Pancreas (tissue), 10 donors: ENCODE data around the gene ST7. TPM values are rescaled to one million over a fixed set of nuclear protein-coding genes. Genes with fewer than 3 reads are reported as not detected.

Source experiments
- ATAC-seq, 4 donors: fragments of 200-7000 bp; cut with Tn5 transposase; one replicate each; pipeline versions ENCODE4 v1.8.0 to v1.9.1; 2020; ENCODE audit warnings: mild to moderate bottlenecking in 4 of 4, moderate library complexity in 4 of 4
- DNase-seq, 6 donors: peaks; one replicate each; pipeline ENCODE4 v3.0.0-alpha.2; 2020
- FAIRE-seq: peaks from 2 replicates; lab custom pipeline; 2012; peaks lifted over from hg19 to GRCh38; lab: Jason Lieb, UNC
- H3K27ac ChIP-seq, 4 donors: fragments of 200-600 bp; sonication (generic); 1 replicate in 3 of 4; 2 replicates in 1 of 4; pipeline versions ENCODE4 v1.5.0 to v1.8.0; 2020
- H3K27me3 ChIP-seq, 4 donors: fragments of 200-600 bp; one replicate each; pipeline ENCODE4 v1.8.0; 2021
- H3K36me3 ChIP-seq, 3 donors: fragments of 200-600 bp; sonication (generic) in 1 of 3; one replicate each; pipeline versions ENCODE4 v1.5.0 to v1.8.0; 2020 to 2021
- H3K4me1 ChIP-seq, 3 donors: fragments of 200-600 bp; one replicate each; pipeline ENCODE4 v1.8.0; 2021
- H3K4me3 ChIP-seq, 4 donors: fragments of 200-600 bp; sonication (generic) in 2 of 4; one replicate each; pipeline versions ENCODE4 v1.5.0 to v1.8.0; 2020 to 2021
- H3K9me3 ChIP-seq, 4 donors: fragments of 200-600 bp; one replicate each; pipeline ENCODE4 v1.8.0; 2021
- CTCF ChIP-seq, 4 donors: fragments of 200-600 bp; sonication (generic) in 3 of 4; IDR thresholded peaks; one replicate each; pipeline versions ENCODE4 v1.5.0 to v1.8.0; 2021; ENCODE audit warnings: antibody characterized with exemption in 4 of 4
- WGBS, 2 donors: extraction: QIAGEN DNeasy Blood & Tissue Kit; methylation state at CpG; one replicate each; pipeline ENCODE4 v1.1.7; 2013; 5-methylcytosine and 5-hydroxymethylcytosine counted together
- intact Hi-C, 3 donors: fragments of 100-400 bp; cut with DNase I; formaldehyde crosslinking; loops; one replicate each; pipeline versions ENCODE4 v1.11.1 to v1.14.2; 2022
- polyA plus RNA-seq, 2 donors: library from polyadenylated mRNA; stranded (reverse); fragments of 200-250 nt; gene quantifications; one replicate each; pipeline ENCODE4 v1.2.3, GENCODE V29; 2013
- total RNA-seq, 6 donors: library from RNA; stranded (reverse); fragmentation: NEBNext Ultra II Directional in 4 of 6; extraction: Animal tissue kit (Norgen Biotek cat#: 25700) in 4 of 6; gene quantifications; one replicate each; pipeline versions ENCODE4 v1.2.1 to v1.2.4, GENCODE V29; 2021 to 2023
- donor health status: healthy with polysubstance abuse.
- donor health status: DM: no; HTN: no; CAD: no; lungs with moderate emphysema.
- donor health status: DM: no; HTN: no; CAD: no.
- donor health status: control.
- donor health status: control.
- donor health status: Bipolar disorder and iron deficiency.
- donor health status: DM: yes; HTN: yes; CAD: no.
- donor health status: DM: no; HTN: no; CAD: no.
- donor health status: DM: no; HTN: no; CAD: no.
- donor health status: DM: yes; HTN: yes; CAD: no.

Gene ST7
- total and polyA plus RNA-seq, 8 donors, result 8.2 to 20.2 (median 17.1) TPM

- intact Hi-C loops, result no loop called here
- Histone ChIP-seq H3K27me3 (no peaks in the 10 kb centered on the region), H3K4me1 (no peaks in the 10 kb centered on the region), H3K9me3 (no peaks in the 10 kb centered on the region), H3K4me3 (no peak overlapping the region), H3K36me3 (no peaks in the 10 kb centered on the region), H3K27ac (no peak overlapping the region)
- DNase-seq, result no peak
- FAIRE-seq, result no peak
- no peak for ATAC-seq
- WGBS, 2 donors, result 43 to 59% methylated on average over 3 of the region's 3 CpGs
- no peak for TF ChIP-seq CTCF (IDR thresholded peaks at IDR 0.05)
These were observed 187.6 kb downstream of the ST7 start for GRCh38 chr7:117140921-117141320.

GRCh38 chr7:117143066-117143465 lies 189.8 kb downstream of the ST7 start:
- Histone ChIP-seq H3K36me3 (no peaks in the 10 kb centered on the region), H3K27ac (no peak overlapping the region), H3K9me3 (no peaks in the 10 kb centered on the region), H3K27me3 (no peaks in the 10 kb centered on the region), H3K4me1 (no peaks in the 10 kb centered on the region), H3K4me3 (no peak overlapping the region)
- FAIRE-seq, result no peak
- intact Hi-C loops, result no loop called here
- no peak for TF ChIP-seq CTCF (IDR thresholded peaks at IDR 0.05)
- no peak for ATAC-seq
- no peak for DNase-seq
- 81 to 94% methylated on average over 4 of the region's 4 CpGs for WGBS, 2 donors

GRCh38 chr7:117143580-117143979 lies 190.3 kb downstream of the ST7 start:
- no peaks in the 10 kb centered on the region for H3K36me3 ChIP-seq
- DNase-seq (no peak), ATAC-seq (no peak), FAIRE-seq (no peak)
- H3K4me1 ChIP-seq, result no peaks in the 10 kb centered on the region
- no peak overlapping the region for H3K27ac ChIP-seq
- no peak overlapping the region for H3K4me3 ChIP-seq
- intact Hi-C loops, result no loop called here
- WGBS, 2 donors, result 91 to 92% methylated on average over 2 of the region's 2 CpGs
- H3K9me3 ChIP-seq, result no peaks in the 10 kb centered on the region
- no peak for TF ChIP-seq CTCF (IDR thresholded peaks at IDR 0.05)
- H3K27me3 ChIP-seq, result no peaks in the 10 kb centered on the region

- H3K36me3 ChIP-seq, result no peaks in the 10 kb centered on the region
- H3K4me3 ChIP-seq, result no peak overlapping the region
- TF ChIP-seq CTCF (IDR thresholded peaks at IDR 0.05), result no peak
- no peaks in the 10 kb centered on the region for H3K9me3 ChIP-seq
- no peaks in the 10 kb centered on the region for H3K4me1 ChIP-seq
- intact Hi-C loops, result no loop called here
- ATAC-seq (no peak), DNase-seq (no peak), FAIRE-seq (no peak)
- 85 to 100% methylated on average over 1 of the region's 1 CpG for WGBS, 2 donors
- H3K27ac ChIP-seq, result no peak overlapping the region
- no peaks in the 10 kb centered on the region for H3K27me3 ChIP-seq
These were observed 192.0 kb downstream of the ST7 start for GRCh38 chr7:117145333-117145732.

- no peak overlapping the region for H3K27ac ChIP-seq
- TF ChIP-seq CTCF (IDR thresholded peaks at IDR 0.05), result no peak
- no peaks in the 10 kb centered on the region for H3K9me3 ChIP-seq
- no peak for DNase-seq
- no peaks in the 10 kb centered on the region for H3K36me3 ChIP-seq
- H3K4me1 ChIP-seq, result no peaks in the 10 kb centered on the region
- FAIRE-seq, result no peak
- 88 to 92% methylated on average over 1 of the region's 1 CpG for WGBS, 2 donors
- no peak overlapping the region for H3K4me3 ChIP-seq
- no peak for ATAC-seq
- H3K27me3 ChIP-seq, result no peaks in the 10 kb centered on the region
- intact Hi-C loops, result no loop called here
These were observed 192.8 kb downstream of the ST7 start for GRCh38 chr7:117146059-117146458.
